Measurements from ENCODE around the gene LSS. TPM values are rescaled to one million over a fixed set of nuclear protein-coding genes. Genes with fewer than 3 reads are reported as not detected.

Gene LSS
- polyA plus RNA-seq, 1 donor (not counting 4 experiments of a cell fraction or from before 2014, with no cell fraction given), result 105 TPM

DNA sequence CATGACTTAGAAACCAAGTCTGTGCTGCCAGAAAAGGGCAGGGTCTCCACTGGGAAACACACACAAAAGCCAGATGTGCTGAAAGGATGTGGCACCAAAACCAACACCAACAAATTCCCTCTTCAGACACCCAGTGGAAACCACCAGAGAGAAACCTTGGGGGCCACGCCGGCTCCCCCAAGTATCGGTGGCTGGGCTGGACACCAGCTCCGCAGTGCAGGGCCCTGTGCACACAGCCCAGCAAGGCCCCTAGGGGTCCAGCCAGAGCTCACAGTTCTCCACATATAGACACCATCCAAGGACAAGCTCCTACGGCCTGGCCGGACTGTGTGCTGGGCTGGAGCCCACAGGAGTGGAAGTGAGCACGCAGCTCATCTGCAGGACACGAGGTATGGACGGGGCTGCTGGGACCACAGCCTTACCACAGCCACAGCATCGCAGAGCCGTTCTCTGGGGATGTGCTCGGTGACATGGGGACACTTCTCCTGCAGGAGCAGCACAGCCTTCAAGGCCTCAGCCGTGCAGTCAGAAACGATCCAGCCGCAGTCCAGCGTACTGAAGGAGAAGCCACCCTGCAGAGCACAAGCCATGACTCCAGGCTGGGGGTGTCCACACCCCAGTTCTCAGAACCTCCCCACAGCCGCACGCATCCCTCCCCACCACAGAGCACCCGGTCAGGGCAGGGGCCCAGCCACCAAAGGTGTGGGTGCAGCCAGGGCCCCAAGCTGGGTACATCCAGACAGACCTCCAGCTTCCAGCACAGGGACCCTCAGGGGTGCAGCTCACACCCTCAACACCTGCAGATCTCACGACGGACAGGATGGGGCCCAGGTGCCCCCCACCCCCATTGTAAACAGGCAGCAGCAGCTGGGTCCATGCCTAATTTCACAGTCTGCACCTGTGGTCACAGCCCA lies 21.3 kb downstream of the LSS start:
- no peaks in the 10 kb centered on the region for H3K9me1 ChIP-seq (ENCODE audit: control insufficient read depth, extremely low read depth, insufficient read depth, low read length)
- H4K20me1 ChIP-seq (ENCODE audit: control insufficient read depth, extremely low read depth, insufficient read depth, low read length), result peaks cover 5% of the 10 kb centered on the region
- no peaks in the 10 kb centered on the region for H3K4me1 ChIP-seq (ENCODE audit: control insufficient read depth, extremely low read depth, insufficient read depth, low read length)
- DNase-seq (ENCODE audit: low read depth, low spot score) (no peak), FAIRE-seq (no peak)
- H3K9ac ChIP-seq (ENCODE audit: control insufficient read depth, extremely low read depth, insufficient read depth, low read length), result no peak overlapping the region
- H3K4me2 ChIP-seq (ENCODE audit: control insufficient read depth, extremely low read depth, insufficient read depth, low read depth, low read length), result no peak overlapping the region
- dilution Hi-C loops (cut with MboI; ENCODE audit: extremely low pct_ligation_motif_present, low sequenced_read_pairs), result no loop called here
- H3K36me3 ChIP-seq (ENCODE audit: control insufficient read depth in 2 of 2, extremely low read depth in 1 of 2, insufficient read depth in 2 of 2, low read length in 2 of 2), result peaks cover 63 to 71% of the 10 kb centered on the region in 2 experiments
- no peak overlapping the region for H3K27ac ChIP-seq (ENCODE audit: control insufficient read depth, insufficient read depth, low read length)
- H3K9me3 ChIP-seq (ENCODE audit: control insufficient read depth, low read depth, low read length), result no peaks in the 10 kb centered on the region
- no peak overlapping the region for H2AFZ ChIP-seq (ENCODE audit: control insufficient read depth, low read length)
- peaks cover 6% of the 10 kb centered on the region for H3K79me2 ChIP-seq (ENCODE audit: control insufficient read depth, insufficient read depth, low read length)
- no peak overlapping the region for H3K4me3 ChIP-seq (ENCODE audit: control insufficient read depth in 2 of 3, extremely low read depth in 1 of 3, insufficient read depth in 2 of 3, low read depth in 1 of 3, low read length in 3 of 3)
- TF ChIP-seq, protein P1, sequence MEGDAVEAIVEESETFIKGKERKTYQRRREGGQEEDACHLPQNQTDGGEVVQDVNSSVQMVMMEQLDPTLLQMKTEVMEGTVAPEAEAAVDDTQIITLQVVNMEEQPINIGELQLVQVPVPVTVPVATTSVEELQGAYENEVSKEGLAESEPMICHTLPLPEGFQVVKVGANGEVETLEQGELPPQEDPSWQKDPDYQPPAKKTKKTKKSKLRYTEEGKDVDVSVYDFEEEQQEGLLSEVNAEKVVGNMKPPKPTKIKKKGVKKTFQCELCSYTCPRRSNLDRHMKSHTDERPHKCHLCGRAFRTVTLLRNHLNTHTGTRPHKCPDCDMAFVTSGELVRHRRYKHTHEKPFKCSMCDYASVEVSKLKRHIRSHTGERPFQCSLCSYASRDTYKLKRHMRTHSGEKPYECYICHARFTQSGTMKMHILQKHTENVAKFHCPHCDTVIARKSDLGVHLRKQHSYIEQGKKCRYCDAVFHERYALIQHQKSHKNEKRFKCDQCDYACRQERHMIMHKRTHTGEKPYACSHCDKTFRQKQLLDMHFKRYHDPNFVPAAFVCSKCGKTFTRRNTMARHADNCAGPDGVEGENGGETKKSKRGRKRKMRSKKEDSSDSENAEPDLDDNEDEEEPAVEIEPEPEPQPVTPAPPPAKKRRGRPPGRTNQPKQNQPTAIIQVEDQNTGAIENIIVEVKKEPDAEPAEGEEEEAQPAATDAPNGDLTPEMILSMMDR (optimal IDR thresholded peaks at IDR 0.05 in 1 of 3, IDR thresholded peaks at IDR 0.05 in 1 of 3, conservative IDR thresholded peaks at IDR 0.05 in 1 of 3; ENCODE audit: extremely low read depth in 1 of 3, insufficient read depth in 2 of 3, low read length in 3 of 3), result no peak
- no peak for TF ChIP-seq EZH2 (IDR thresholded peaks at IDR 0.05; ENCODE audit: low read length)
- no peaks in the 10 kb centered on the region for H3K27me3 ChIP-seq (ENCODE audit: control insufficient read depth, extremely low read depth, insufficient read depth, low read length)

DNA sequence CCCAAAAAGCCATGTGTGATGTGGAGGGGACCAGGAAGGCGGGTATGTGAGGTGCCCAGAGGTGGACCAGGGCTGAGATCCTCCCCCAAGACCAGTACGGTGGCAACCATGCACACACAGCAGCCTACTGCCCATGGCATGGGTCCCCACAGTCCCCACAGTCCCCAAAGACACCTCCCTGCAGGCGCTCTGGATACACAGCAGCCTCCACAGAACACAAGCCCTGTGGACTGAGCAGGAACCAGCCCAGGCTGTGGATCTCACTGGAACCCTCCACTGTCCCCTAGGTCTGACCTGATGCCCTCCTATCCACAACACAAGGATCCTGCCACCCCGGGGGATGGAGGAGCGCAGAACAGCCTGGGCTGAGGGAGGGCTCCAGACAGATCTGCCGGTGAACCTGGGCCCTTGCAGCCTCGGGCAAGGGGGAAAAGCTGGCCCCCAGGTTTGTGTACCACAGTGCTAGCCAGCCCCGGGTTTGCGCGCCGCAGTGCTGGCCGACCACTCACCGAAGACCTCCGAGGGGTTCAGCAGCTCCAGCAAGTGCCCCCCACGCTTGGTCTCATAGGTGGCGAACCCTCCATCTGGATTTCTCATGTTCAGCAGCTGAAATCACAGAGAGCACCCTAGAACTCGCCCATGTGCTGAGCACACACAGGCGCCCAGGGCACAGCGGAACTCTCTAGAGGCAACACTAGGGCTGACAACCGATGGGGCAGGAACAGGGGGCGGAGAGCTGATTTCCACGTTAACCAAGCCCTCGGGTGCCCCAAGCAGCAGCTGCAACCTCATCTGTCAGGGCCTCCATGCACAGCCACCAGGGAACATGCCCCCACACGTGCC lies 22.2 kb downstream of the LSS start:
- peaks cover 56 to 64% of the 10 kb centered on the region in 2 experiments for H3K36me3 ChIP-seq (ENCODE audit: control insufficient read depth in 2 of 2, extremely low read depth in 1 of 2, insufficient read depth in 2 of 2, low read length in 2 of 2)
- no peaks in the 10 kb centered on the region for H3K27me3 ChIP-seq (ENCODE audit: control insufficient read depth, extremely low read depth, insufficient read depth, low read length)
- TF ChIP-seq, protein P1 (optimal IDR thresholded peaks at IDR 0.05 in 1 of 3, IDR thresholded peaks at IDR 0.05 in 1 of 3, conservative IDR thresholded peaks at IDR 0.05 in 1 of 3; ENCODE audit: extremely low read depth in 1 of 3, insufficient read depth in 2 of 3, low read length in 3 of 3), result no peak
- no peak for TF ChIP-seq EZH2 (IDR thresholded peaks at IDR 0.05; ENCODE audit: low read length)
- no peaks in the 10 kb centered on the region for H3K9me1 ChIP-seq (ENCODE audit: control insufficient read depth, extremely low read depth, insufficient read depth, low read length)
- H3K79me2 ChIP-seq (ENCODE audit: control insufficient read depth, insufficient read depth, low read length), result peaks cover 6% of the 10 kb centered on the region
- no peak overlapping the region for H3K27ac ChIP-seq (ENCODE audit: control insufficient read depth, insufficient read depth, low read length)
- H3K4me3 ChIP-seq (ENCODE audit: control insufficient read depth in 2 of 3, extremely low read depth in 1 of 3, insufficient read depth in 2 of 3, low read depth in 1 of 3, low read length in 3 of 3), result no peak overlapping the region
- H2AFZ ChIP-seq (ENCODE audit: control insufficient read depth, low read length), result no peak overlapping the region
- H3K9ac ChIP-seq (ENCODE audit: control insufficient read depth, extremely low read depth, insufficient read depth, low read length), result no peak overlapping the region
- DNase-seq (ENCODE audit: low read depth, low spot score) (no peak), FAIRE-seq (no peak)
- no peaks in the 10 kb centered on the region for H3K4me1 ChIP-seq (ENCODE audit: control insufficient read depth, extremely low read depth, insufficient read depth, low read length)
- H3K4me2 ChIP-seq (ENCODE audit: control insufficient read depth, extremely low read depth, insufficient read depth, low read depth, low read length), result no peak overlapping the region
- dilution Hi-C loops (cut with MboI; ENCODE audit: extremely low pct_ligation_motif_present, low sequenced_read_pairs), result no loop called here
- H3K9me3 ChIP-seq (ENCODE audit: control insufficient read depth, low read depth, low read length), result no peaks in the 10 kb centered on the region
- H4K20me1 ChIP-seq (ENCODE audit: control insufficient read depth, extremely low read depth, insufficient read depth, low read length), result peaks cover 2% of the 10 kb centered on the region
